ENCODE results near the gene TAOK3. TPM values are rescaled to one million over a fixed set of nuclear protein-coding genes. Genes with fewer than 3 reads are reported as not detected.
A peak's percentile ranks its signal among the peaks of the same experiment; 100 is the strongest.

TAOK3 gene
- total RNA-seq, 4 donors from 2014 or later = 34.6 to 44.9 (median 39.6) TPM

- Histone ChIP-seq H3K9me3 (no peaks in the 10 kb centered on the region), H3K27ac (replicated peaks in 1 of 4) (peak overlapping the region; percentile 88 to 96 (median 92)), H3K36me3 (peaks cover 23 to 44% (median 37%) of the 10 kb centered on the region in 4 donors), H3K4me1 (peaks cover 34 to 57% (median 44%) of the 10 kb centered on the region in 4 donors), H3K27me3 (peaks cover 0 to 5% (median 0%) of the 10 kb centered on the region in 4 donors), H3K4me3 (peak overlapping the region; percentile 94 to 100 (median 98))
- 32% methylated on average over 8 of the region's 8 CpGs for WGBS
- peak; percentile 92 for DNase-seq (ENCODE audit: extremely low spot score)
- TF ChIP-seq CTCF (IDR thresholded peaks at IDR 0.05) = peak; percentile 93 to 99 (median 98)
- TF ChIP-seq POLR2AphosphoS5 (IDR thresholded peaks at IDR 0.05) = no peak
- intact Hi-C loops (cut with DNase I) = loop anchor here (2.0 to 5.0 kb wide), 2 partner anchors 195 to 256 kb away; no protein-coding TSS in a partner anchor
Measured at GRCh38 chr12:118377884-118378470, 5.3 kb upstream of the TAOK3 start.

- peaks cover 23 to 37% (median 32%) of the 10 kb centered on the region in 4 donors for H3K36me3 ChIP-seq
- TF ChIP-seq POLR2AphosphoS5 (IDR thresholded peaks at IDR 0.05) (no peak), POLR2A (IDR thresholded peaks at IDR 0.05; ENCODE audit: low read depth) (no peak), EP300 (IDR thresholded peaks at IDR 0.05) (no peak), CTCF (IDR thresholded peaks at IDR 0.05) (no peak)
- H3K27ac ChIP-seq (replicated peaks in 1 of 4) = peak overlapping the region; percentile 88 to 96 (median 92)
- intact Hi-C loops (cut with DNase I) = loop anchor here (2.0 to 5.0 kb wide), 2 partner anchors 194 to 255 kb away; no protein-coding TSS in a partner anchor
- WGBS = 2% methylated on average over 18 of the region's 22 CpGs
- peak overlapping the region; percentile 94 to 100 (median 98) for H3K4me3 ChIP-seq
- peaks cover 34 to 57% (median 44%) of the 10 kb centered on the region in 4 donors for H3K4me1 ChIP-seq
- DNase-seq (ENCODE audit: extremely low spot score) = no peak
- peaks cover 0 to 5% (median 0%) of the 10 kb centered on the region in 4 donors for H3K27me3 ChIP-seq
- H3K9me3 ChIP-seq = no peaks in the 10 kb centered on the region
Measured at GRCh38 chr12:118377021-118377883, 4.5 kb upstream of the TAOK3 start.

GRCh38 chr12:118376089-118377020, 3.6 kb upstream of the TAOK3 start, which contains the start of gene SUDS3:
Gene SUDS3, plus strand, starts transcription at chr12:118376555. Its CDS starts 137 bp downstream, at chr12:118376692.
- peaks cover 18 to 28% (median 23%) of the 10 kb centered on the region in 4 donors for H3K36me3 ChIP-seq
- TF ChIP-seq POLR2A (IDR thresholded peaks at IDR 0.05; ENCODE audit: low read depth) (peak; percentile 25), POLR2AphosphoS5 (IDR thresholded peaks at IDR 0.05) (peak; percentile 77 to 85), EP300 (IDR thresholded peaks at IDR 0.05) (no peak), CTCF (IDR thresholded peaks at IDR 0.05) (peak; percentile 97 to 100 (median 99))
- H3K4me1 ChIP-seq = peaks cover 34 to 65% (median 47%) of the 10 kb centered on the region in 4 donors
- peak; percentile 98 for DNase-seq (ENCODE audit: extremely low spot score)
- H3K27ac ChIP-seq (replicated peaks in 1 of 4) = peak within 1 kb of the TSS; percentile 88 to 96 (median 92)
- 0% methylated on average over 14 of the region's 102 CpGs for WGBS
- peaks cover 0 to 5% (median 0%) of the 10 kb centered on the region in 4 donors for H3K27me3 ChIP-seq
- H3K9me3 ChIP-seq = no peaks in the 10 kb centered on the region
- intact Hi-C loops (cut with DNase I) = loop anchor here (2.0 to 5.0 kb wide), 2 partner anchors 194 to 254 kb away; no protein-coding TSS in a partner anchor
- H3K4me3 ChIP-seq = peak within 1 kb of the TSS; percentile 94 to 100 (median 98)

- DNase-seq (ENCODE audit: extremely low spot score) = no peak
- H3K27ac ChIP-seq (replicated peaks in 1 of 4) = peak overlapping the region; percentile 88 to 96 (median 92)
- no peaks in the 10 kb centered on the region for H3K9me3 ChIP-seq
- H3K4me1 ChIP-seq = peaks cover 42 to 75% (median 56%) of the 10 kb centered on the region in 4 donors
- H3K4me3 ChIP-seq = peak overlapping the region in 3 of 4 donors; percentile 94 to 99 (median 96)
- peaks cover 0 to 5% (median 0%) of the 10 kb centered on the region in 4 donors for H3K27me3 ChIP-seq
- WGBS = 77% methylated on average over 10 of the region's 10 CpGs
- peaks cover 7 to 18% (median 13%) of the 10 kb centered on the region in 4 donors for H3K36me3 ChIP-seq
- intact Hi-C loops (cut with DNase I) = loop anchor here (5.0 kb wide), 1 partner anchor 253 kb away; no protein-coding TSS in a partner anchor
- TF ChIP-seq POLR2AphosphoS5 (IDR thresholded peaks at IDR 0.05) = no peak
- TF ChIP-seq CTCF (IDR thresholded peaks at IDR 0.05) = no peak
- TF ChIP-seq POLR2A (IDR thresholded peaks at IDR 0.05; ENCODE audit: low read depth) = no peak
- TF ChIP-seq EP300 (IDR thresholded peaks at IDR 0.05) = no peak
Measured at GRCh38 chr12:118375348-118375747, 2.6 kb upstream of the TAOK3 start.

Data from esophagus muscularis mucosa (tissue), 4 donors.